HUES6 (cell line): Measurements from ENCODE around the gene TMEM270.
"Not testable (repeated sequence)": the region's sequence is repeated elsewhere in the genome, so short reads cannot be mapped to it uniquely, and the experiment has no call there.

ENCODE experiments used
- H3K27ac ChIP-seq: 2 replicates; pipeline ENCODE4 v1.7.0; 2013; ENCODE audit warnings: low read depth, mild to moderate bottlenecking, low read length, inconsistent platforms
- H3K27me3 ChIP-seq: 2 replicates; pipeline ENCODE4 v1.6.1; 2013; ENCODE audit warnings: low read length; ENCODE audit not compliant: control insufficient read depth, insufficient read depth
- H3K36me3 ChIP-seq: 2 replicates; pipeline ENCODE4 v1.6.1; 2013; ENCODE audit warnings: low read length; ENCODE audit not compliant: control insufficient read depth, insufficient read depth
- H3K4me1 ChIP-seq: 2 replicates; pipeline ENCODE4 v1.6.1; 2013; ENCODE audit warnings: low read length; ENCODE audit not compliant: control insufficient read depth, insufficient read depth
- H3K4me3 ChIP-seq: 2 replicates; pipeline ENCODE4 v1.5.1; 2013; ENCODE audit warnings: low read depth, low read length
- H3K9ac ChIP-seq: one replicate; pipeline ENCODE4 v1.6.1; 2013; ENCODE audit warnings: mild to moderate bottlenecking, low read length
- H3K9me3 ChIP-seq: 2 replicates; pipeline ENCODE4 v1.6.1; 2013; ENCODE audit warnings: low read depth, low read length; ENCODE audit not compliant: control insufficient read depth, insufficient read depth

The TMEM270 gene

GRCh38 chr7:73833251-73833919 lies 27.6 kb upstream of the TMEM270 start:
- peaks cover 7% of the 10 kb centered on the region for H3K9me3 ChIP-seq
- peak overlapping the region; percentile 36 for H3K9ac ChIP-seq
- no peak overlapping the region for H3K4me3 ChIP-seq
- H3K27me3 ChIP-seq, result no peaks in the 10 kb centered on the region
- H3K27ac ChIP-seq, result peak overlapping the region; percentile 27
- peaks cover 48% of the 10 kb centered on the region for H3K4me1 ChIP-seq
- H3K36me3 ChIP-seq, result no peaks in the 10 kb centered on the region

GRCh38 chr7:73834626-73835191 lies 26.2 kb upstream of the TMEM270 start:
- H3K27ac ChIP-seq, result no peak overlapping the region

GRCh38 chr7:73837167-73837566 lies 23.8 kb upstream of the TMEM270 start:
- not testable (repeated sequence) for H3K27me3 ChIP-seq, H3K4me3 ChIP-seq, H3K9me3 ChIP-seq, H3K36me3 ChIP-seq, H3K27ac ChIP-seq, H3K9ac ChIP-seq
- peaks cover 14% of the 10 kb centered on the region for H3K4me1 ChIP-seq

More at GRCh38 chr7:73834626-73835191, 26.2 kb upstream of the TMEM270 start:
- Histone ChIP-seq H3K4me3 (no peak overlapping the region), H3K4me1 (peaks cover 38% of the 10 kb centered on the region), H3K9ac (no peak overlapping the region), H3K36me3 (no peaks in the 10 kb centered on the region), H3K27me3 (no peaks in the 10 kb centered on the region), H3K9me3 (peaks cover 7% of the 10 kb centered on the region)

GRCh38 chr7:73838642-73839041 lies 22.3 kb upstream of the TMEM270 start:
- Histone ChIP-seq H3K9me3 (peaks cover 7% of the 10 kb centered on the region), H3K9ac (no peak overlapping the region), H3K4me1 (peaks cover 3% of the 10 kb centered on the region), H3K4me3 (no peak overlapping the region), H3K36me3 (no peaks in the 10 kb centered on the region), H3K27me3 (no peaks in the 10 kb centered on the region), H3K27ac (no peak overlapping the region)

GRCh38 chr7:73839290-73839689 lies 21.7 kb upstream of the TMEM270 start:
- peaks cover 6% of the 10 kb centered on the region for H3K9me3 ChIP-seq
- no peak overlapping the region for H3K4me3 ChIP-seq

GRCh38 chr7:73839743-73840714 lies 20.9 kb upstream of the TMEM270 start:
- H3K27me3 ChIP-seq, result no peaks in the 10 kb centered on the region
- H3K4me1 ChIP-seq, result peaks cover 5% of the 10 kb centered on the region; the same call in 1 of the 2 replicates
- H3K27ac ChIP-seq, result no peak overlapping the region
- no peaks in the 10 kb centered on the region for H3K9me3 ChIP-seq
- no peaks in the 10 kb centered on the region for H3K36me3 ChIP-seq
- H3K9ac ChIP-seq, result no peak overlapping the region
- H3K4me3 ChIP-seq, result no peak overlapping the region

More at GRCh38 chr7:73839290-73839689, 21.7 kb upstream of the TMEM270 start:
- Histone ChIP-seq H3K27me3 (no peaks in the 10 kb centered on the region), H3K9ac (no peak overlapping the region), H3K4me1 (peaks cover 5% of the 10 kb centered on the region; the same call in 1 of the 2 replicates), H3K36me3 (no peaks in the 10 kb centered on the region), H3K27ac (no peak overlapping the region)

GRCh38 chr7:73840715-73841379 lies 20.1 kb upstream of the TMEM270 start:
- Histone ChIP-seq H3K4me3 (peak overlapping the region; percentile 79; the same call in 1 of the 2 replicates), H3K27me3 (no peaks in the 10 kb centered on the region), H3K9ac (no peak overlapping the region), H3K27ac (no peak overlapping the region), H3K9me3 (no peaks in the 10 kb centered on the region), H3K4me1 (peaks cover 8% of the 10 kb centered on the region; the same call in 1 of the 2 replicates), H3K36me3 (no peaks in the 10 kb centered on the region)

- Histone ChIP-seq H3K27ac (no peak overlapping the region; the same call in 1 of the 2 replicates), H3K9me3 (no peaks in the 10 kb centered on the region), H3K9ac (peak overlapping the region; percentile 69), H3K4me1 (peaks cover 10% of the 10 kb centered on the region; the same call in 1 of the 2 replicates), H3K4me3 (peak overlapping the region; percentile 79), H3K36me3 (no peaks in the 10 kb centered on the region), H3K27me3 (no peaks in the 10 kb centered on the region)
Observed at GRCh38 chr7:73841689-73842066, 19.3 kb upstream of the TMEM270 start.

- Histone ChIP-seq H3K36me3 (no peaks in the 10 kb centered on the region), H3K27me3 (no peaks in the 10 kb centered on the region), H3K9me3 (no peaks in the 10 kb centered on the region), H3K9ac (peak within 1 kb of the TSS; percentile 69), H3K27ac (no peak within 1 kb of the TSS; the same call in 1 of the 2 replicates), H3K4me1 (peaks cover 10% of the 10 kb centered on the region; the same call in 1 of the 2 replicates), H3K4me3 (peak within 1 kb of the TSS; percentile 79)
Observed at GRCh38 chr7:73842067-73842976, 18.6 kb upstream of the TMEM270 start, which contains the start of gene METTL27. Gene METTL27, minus strand, starts transcription at chr7:73842516. Its CDS starts 376 bp downstream, at chr7:73842140.
